Embryonic facial prominence (tissue), 1 donor: Measurements from ENCODE around the gene RAB34.

ENCODE experiments used
- DNase-seq: peaks from one replicate; pipeline ENCODE4 v3.0.0-alpha.2; 2016; ENCODE audit errors: extremely low spot score

RAB34 gene

DNA sequence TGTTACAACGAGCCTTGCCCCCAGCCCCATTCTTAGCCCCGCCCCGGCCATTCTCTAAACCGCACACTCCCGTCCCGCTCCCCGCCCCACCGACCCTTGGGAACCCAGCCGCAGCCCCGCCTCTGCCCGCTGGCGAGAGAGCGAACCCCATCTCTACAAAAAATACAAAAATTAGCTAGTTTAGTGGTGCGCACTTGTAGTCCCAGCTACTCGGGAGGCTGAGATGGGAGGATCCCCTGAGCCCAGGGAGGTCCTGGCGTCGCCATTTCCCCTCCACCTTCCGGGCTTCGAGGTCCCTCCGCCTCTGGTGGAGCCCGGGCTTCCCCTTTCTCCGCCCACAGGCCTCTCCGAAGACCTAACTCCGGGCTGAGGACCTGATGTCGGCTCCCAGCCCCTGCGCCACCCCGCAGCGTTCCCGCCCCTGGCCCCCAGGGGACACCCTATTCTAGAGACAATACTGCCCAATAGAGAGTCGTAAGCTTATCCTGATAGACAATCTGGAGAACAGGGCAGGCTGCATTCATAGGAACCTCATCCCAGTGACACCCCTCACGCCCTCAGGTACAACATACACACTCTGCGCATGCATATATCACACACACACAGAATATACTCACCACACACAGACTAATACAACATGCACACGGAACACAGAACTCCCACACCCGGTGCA lies 5.5 kb downstream of the RAB34 start:
- no peak for DNase-seq

DNA sequence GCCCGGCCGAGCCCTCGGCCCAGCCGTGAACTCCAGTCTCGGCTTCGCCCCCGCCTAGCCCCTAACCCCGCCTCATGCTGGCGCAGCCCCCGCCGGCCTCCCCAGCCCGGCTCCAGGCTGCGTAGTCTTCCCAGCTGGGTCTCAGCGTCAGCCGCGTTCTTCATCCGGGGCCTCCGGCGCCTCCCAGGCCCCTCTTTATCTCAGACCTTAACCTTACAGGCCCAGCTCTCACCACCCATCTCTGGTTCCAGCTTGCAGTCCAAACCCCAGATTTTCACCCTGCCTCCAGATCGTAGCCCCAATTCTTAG lies 6.0 kb downstream of the RAB34 start, which contains the start of gene PROCA1:
TSS of gene PROCA1 (minus strand) at position 166 of the 309 bp plus-strand sequence. CDS start 228 bp downstream, outside the sequence.
- no peak for DNase-seq

DNA sequence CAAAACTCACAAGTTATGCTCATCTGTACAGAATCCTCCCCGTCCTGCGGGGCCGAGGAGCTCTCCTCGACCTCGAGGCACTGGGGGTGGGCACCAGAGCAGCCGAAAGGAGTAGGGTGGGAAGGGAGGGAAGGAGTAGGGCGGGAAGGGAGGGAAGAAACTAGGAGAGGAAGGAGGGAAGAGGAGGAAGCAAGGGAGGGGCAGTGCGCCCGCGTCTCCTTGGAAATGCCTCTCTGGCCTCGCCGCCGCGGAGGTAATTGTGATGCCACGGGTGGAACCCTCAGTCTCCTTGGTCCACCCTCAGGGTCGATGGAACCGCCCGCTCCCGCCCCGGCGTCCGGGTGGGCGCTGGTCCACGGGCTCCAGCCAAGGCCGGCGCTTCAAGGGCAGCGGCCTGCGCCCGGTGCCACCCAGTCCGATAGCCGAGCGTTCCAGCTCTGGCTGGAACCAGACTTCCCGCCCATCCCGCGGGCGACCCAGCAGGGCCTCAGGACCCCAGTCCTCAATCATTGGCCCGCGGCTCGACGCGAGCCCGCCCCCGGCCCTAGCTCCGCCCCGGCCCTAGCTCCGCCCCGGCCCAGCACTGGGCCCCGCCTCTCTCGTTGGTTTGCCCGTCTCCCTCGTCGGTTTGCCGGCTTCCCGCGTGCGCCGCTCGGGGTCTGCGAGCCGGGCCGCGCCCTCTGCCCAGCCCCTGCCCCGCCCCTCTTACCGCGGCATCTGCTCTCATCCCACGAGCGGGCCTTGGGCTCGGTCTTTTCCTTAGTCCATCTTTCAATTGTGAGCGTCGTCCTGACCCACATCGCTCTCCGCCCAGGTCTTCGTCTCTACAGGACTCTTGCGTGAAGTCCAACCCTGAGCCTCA lies 6.6 kb downstream of the RAB34 start:
- peak; percentile 88 for DNase-seq

DNA sequence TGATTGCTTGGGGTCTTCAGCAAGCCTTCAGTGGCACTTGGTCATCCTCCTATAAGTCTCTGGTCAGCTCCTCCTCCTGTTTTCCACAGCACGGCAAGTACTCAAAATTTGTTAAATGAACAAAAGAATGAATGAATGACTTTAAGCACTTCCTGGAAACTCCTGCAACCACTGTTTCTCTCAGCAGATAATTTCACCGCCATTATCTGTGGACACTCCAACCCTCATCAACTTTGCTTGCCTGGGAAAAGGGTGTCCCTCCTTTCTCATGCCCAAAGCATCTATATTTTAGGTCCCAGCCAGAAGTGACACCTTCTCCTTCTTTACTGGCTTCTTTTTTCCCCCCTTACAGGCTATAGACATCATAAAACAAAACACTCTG lies 10.3 kb downstream of the RAB34 start:
- DNase-seq: no peak

DNA sequence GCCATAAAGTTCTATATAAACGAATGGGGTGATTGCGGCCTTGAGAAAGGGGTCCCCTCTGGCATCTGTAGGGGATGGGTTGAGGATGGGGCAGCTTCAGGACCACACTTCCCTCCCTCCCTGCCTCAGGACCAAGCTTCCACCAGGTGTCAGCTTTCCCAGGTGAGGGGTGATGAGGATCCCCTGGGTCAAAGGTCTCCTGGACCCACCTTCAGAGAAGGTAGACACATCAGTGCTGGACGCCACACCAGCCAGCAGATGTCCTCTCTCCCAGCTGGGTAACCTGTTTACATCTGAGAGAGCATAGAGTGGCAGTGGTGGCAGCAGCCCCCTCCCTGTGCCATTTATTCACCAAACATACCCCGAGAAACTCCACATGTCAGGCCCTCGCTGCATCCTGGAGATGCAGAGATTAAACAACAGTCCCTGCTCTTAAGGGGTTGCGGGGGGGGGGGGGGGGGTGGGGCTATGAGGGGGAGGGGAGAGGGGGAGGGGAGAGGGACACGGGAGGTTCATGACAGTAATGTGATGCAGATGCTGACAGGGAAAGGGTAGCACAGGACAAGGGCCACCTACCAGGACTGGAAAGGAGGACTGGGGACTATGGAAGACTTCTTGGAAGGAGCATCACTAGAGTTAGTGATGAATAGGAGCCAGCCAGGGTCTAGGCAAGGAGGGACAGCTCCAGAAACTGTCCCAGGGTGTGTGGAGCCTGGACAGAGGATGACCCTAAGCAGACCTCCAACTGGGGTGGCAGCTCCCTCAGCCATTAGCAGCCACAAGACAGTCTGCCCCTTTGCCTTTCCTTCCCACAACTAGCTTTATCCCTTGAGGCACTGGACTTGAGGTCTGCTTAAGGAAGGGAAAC lies 11.0 kb downstream of the RAB34 start:
- DNase-seq: no peak

DNA sequence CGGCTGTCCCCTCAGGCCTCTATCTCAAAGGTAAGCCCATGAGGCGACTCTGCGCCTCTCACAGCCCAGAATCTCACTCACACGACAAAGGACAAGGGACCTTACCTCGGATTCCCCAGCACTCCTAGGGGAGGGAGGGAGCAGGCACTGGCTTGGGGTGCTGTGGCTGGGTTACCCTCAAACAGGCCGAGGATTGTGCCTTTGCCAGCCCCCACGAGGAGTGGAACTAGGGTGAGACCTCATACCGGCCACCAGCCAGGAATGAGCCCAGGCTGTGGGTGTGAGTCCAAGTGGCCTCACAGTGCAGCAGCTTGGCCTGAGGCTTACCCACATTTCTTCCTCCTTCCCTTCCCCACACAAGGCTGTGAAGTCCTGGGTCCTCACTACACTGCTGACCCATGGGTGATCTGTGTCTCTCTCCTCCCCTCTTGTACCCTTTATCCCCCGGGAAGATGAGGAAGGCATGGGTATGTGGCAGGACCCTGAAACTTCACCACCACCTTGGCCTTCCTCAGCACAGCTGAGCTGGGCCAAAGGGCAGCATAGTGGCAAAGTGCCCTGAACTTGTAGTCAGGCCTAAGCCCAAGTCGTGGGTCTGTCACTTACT lies 11.8 kb downstream of the RAB34 start:
- no peak for DNase-seq

DNA sequence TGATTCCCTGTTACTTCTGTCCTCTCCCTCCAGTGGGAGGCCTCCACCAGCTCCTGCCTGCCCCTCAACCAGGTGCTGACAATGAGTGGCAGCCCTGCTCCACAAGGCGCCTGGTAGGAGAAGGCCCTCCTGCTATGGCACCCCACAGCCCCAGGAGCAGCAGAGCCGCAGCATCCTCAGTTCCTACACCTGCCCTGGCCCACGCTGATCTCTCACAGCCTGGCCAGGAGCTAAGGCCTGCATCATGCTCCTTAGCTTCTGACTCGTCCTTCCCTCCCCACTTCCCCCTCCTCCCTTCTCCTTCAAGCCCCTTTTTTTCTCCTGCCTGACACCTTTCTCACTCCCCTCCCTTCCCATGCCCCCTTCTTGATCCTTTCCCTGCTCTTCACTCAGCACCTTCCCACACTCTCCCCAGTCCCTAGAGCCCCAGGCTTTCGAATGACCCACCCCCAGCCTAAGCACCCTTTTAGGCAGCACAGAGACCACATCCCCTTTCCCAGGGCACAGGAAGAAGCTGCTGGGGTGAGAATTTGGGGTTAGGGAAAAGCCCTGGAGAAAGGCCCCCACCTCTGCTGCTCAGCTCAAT lies 12.5 kb downstream of the RAB34 start:
- DNase-seq: no peak

DNA sequence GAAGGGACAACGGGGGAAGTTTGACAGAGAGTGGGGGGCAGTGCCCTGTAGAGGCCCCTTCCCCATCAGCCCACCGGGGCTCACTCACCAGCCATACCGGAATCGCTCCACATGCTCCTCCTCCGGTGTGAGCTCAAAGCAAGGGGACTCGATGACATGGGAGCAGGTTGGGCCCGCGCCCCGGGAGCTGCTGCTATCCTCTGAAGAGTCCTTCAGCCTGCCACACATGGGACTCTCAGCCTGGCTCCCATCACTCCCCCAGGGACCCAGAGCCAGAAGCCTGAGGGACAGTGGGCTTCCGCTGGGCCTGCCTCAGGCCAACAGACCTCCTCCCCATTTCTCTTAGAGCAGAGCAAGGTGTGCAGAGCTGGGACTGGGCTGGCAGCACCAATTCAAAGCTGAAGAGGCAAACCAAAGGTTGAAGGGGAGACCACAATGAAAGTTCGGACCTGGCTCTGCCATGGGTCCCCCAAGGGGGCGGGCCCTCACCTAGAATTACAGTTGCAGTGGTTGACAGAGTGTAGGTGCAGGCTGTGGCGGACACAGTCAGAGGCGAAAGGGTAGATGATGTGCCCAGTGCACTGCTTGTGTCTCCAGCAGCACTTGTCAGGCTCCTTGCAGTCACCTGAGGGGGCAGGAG lies 13.3 kb downstream of the RAB34 start:
- DNase-seq: no peak

DNA sequence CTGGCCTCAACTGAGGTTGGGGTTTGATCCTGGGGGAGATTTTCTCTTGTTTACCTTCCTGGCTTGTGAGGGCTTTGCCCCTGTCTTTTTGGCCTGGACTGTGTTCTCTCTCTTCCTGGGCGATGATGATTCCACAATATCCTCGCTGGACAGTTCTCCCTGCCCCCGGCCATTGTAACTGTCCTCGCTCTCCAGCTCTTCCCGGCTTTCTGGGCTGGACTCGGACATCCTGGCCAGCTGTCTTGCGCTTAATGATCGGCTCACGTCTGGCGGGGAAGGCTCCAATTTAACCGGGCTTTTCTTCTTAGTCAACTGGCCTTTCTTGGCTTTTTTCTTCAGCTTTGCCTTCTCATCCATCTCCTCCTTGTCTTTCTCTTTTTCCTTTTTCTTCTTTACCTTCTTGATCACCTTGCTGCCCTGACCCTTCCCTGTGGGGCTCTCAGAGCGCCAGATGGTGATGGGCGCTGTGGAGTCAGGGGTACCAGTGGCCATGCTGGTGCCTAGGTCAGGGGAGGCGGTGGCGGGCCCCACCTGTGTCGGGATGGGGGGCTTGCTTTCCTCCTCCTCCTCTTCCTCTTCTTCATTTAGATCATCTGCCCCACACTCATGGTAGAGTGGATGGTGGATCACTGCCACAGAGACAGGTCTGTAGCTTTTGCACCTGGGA lies 14.0 kb downstream of the RAB34 start:
- no peak for DNase-seq

DNA sequence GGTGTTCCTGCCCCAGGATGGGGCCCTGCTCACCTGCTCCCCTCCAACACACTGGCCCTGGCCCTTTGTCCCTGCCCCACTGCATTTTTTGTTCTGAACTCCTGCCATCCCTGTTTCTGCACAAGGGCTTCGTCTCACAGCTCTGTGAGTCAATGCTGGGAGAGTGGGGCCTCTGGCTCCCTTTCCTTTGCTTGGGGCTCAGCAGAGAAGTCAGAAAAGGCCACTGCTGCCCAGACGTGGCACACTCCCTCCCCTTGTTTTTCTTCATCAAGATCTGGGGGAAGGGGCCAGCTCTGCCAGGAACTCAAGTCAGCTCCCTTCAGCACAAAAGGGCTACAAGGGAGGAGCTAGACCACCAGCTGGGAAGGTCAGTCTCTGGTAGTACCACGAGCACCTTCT lies 14.9 kb downstream of the RAB34 start:
- no peak for DNase-seq

DNA sequence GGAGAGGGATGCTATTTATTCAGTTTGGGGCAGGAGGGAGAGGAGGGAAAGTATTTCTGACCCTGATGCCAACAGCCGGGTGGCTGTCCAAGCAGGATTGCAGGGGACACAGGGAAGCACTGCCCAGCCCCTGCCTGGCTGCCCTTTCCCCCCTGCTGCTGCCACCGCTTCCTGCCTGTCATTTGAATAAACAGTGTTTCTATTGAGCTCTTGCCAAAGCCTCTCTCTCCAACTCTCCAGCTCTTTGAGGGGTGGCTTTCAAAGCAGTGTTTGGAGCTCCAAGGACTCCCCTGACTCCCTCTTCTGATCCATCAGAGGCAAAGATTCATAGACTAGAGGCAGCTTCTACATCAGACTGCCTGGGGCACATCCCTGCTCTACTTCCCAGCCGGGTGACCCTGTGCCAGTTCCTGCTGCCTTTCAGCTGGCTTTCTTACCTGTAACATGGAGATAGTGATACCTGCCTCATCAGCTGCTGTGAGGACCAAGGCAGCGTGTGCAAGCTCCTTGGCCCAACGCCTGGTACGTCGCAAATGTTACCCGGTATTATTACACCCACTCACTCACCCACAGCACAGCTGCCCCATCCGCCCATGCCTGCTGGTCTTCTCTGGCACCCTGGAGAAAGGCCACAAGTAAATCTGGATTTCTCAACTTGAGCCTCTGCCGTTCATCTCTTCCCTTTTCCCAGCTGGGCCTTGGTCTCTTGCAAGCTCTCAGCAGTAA lies 15.5 kb downstream of the RAB34 start:
- DNase-seq: no peak

DNA sequence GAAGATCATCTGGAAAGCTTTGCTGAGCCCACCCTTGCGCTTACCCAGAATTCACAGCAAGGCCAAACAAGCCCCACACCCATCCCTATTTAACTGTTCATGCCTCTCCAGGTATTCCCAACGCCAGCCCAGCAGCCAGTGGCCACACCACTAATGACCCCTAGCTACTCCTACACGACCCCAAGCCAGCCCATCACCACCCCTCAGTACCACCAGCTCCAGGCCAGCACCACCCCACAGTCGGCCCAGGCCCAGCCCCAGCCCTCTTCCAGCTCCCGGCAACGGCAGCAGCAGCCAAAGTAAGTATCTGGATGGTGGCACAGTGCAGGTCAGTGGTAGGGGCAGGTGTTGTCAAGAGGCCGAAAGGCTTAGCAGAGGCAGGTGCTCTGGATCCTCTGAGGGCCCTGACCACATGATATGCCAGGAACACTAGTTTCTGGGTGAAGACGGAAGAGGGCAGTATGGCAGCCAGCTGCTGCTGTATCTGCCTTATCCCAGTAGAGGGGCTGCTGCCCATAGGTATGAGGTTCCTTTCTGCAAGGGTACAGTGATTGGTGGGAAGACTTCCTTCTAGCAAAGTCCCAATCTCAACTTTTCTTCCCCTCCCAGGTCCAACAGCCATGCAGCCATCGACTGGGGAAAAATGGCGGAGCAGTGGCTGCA lies 16.7 kb downstream of the RAB34 start:
- DNase-seq: no peak

DNA sequence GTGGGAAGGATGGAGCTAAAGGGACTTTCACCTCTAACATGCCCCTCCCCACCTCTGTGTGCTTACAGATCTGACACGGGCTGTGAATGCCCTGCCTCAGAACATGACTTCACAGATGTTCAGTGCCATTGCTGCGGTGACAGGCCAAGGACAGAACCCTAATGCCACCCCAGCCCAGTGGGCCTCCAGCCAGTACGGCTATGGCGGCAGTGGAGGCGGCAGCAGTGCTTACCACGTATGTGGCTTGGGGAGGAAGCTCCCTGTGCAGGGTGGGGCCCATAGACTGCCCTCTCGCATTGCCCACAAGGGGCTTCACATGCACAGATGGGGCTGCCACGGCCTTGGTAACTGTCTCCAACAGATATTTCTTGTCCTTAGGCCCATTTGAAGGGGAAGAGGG lies 17.4 kb downstream of the RAB34 start:
- no peak for DNase-seq

DNA sequence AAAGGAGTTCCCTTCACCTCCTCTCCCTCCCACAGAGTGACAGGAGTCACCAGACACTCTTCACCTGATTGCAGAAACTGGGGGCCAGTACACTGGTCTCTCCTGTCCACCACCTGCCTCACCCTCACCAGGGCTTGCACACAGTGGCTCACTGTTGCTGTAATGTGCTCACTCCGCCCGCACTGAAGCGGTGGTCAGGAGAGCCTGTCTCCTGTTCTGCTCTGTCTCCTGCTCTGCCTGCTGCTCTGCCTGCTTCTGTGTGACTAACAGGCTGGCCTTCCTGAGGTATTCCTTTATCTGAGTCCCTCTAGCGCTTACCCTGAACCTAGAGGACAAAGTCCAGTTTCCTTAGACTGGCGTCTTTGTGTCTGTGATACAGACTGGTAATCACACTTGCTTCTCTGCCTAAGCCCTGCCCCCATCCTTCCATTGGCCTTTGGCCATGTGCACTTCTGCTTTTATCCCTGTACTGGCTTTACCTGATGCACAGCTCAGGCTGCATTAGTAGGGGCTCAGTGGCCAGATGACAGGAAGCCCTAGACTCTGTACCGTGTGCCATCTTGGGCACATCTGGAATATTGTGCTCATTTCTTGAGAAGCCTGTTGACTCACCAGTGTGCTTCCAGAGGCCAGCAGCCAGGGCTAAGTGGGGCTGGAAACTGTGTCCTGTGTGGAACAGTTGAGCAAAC lies 19.3 kb downstream of the RAB34 start:
- DNase-seq: no peak

DNA sequence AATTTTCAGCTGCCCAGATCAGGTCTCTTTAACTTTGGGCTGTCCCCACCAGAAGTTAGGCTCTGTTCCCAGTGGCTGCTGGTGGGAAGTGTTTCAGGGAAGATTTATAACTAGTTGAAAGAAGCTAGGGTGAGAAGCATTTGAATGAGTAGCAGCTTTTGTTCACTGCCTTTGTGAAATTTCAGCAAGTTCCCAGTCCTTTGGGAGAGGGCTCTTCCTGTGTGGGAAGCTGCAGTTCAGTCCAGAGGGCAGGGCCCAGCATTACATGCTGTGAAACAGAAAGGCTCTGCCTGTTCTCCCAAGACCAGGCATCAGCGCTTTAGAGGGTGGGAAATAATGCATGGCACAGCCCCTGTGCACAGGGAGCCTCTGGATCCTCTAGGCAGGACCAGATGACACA lies 23.8 kb downstream of the RAB34 start:
- no peak for DNase-seq

DNA sequence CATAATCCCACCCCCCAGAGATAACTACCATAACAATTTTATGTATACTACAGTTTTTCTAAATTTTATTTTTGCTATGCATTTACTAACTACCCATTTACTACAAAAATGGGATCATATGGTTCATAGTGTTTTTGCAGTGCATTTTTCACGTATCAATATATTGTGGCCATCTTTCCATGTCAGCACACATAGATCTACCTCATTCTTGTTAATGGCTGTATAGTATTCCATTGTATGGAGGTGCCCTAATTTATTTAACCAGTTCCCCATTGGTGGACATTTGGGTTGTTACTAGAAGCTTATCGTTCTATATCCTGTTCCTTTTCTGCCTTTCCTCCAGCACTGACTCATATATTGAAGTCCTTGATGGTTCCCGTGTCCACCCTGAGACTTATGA lies 28.7 kb downstream of the RAB34 start:
- DNase-seq: no peak

DNA sequence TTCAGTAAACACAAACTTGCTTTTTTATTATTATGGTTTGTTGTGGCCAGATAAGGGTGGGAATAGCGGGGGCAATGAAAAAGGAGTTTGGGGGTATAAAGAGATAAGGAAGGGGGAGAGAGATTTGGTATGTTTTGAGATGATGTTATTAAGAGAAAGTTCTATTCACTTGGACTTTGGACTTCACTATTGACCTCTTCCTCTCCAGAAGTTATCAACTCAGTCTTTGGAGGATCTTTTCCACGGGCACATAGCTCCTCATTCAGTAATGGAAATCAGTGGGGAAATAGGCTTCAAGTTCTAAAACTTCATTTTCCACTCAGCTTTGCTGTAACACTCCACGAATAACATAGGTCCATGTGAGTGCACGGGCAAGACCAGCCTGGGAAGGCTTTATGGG lies 29.2 kb downstream of the RAB34 start:
- DNase-seq: no peak

DNA sequence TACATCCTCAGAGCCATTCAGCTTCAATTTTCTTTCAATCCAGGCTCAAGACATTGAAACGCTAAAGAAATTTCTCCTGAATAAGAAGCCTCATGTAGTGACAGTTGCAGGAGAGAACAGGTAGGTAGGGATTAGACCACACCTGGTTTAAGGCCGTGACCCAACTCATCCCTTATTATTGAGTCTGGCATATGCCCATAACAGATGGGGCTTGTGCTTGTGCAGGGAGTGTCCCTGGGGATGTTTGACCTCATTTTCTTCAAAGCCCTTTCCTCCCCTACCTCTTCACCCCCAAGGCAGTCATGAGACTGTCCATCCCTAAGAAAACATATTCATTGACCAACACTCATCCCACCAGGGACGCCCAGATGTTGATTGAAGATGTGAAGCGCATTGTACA lies 31.4 kb downstream of the RAB34 start:
- DNase-seq: no peak

DNA sequence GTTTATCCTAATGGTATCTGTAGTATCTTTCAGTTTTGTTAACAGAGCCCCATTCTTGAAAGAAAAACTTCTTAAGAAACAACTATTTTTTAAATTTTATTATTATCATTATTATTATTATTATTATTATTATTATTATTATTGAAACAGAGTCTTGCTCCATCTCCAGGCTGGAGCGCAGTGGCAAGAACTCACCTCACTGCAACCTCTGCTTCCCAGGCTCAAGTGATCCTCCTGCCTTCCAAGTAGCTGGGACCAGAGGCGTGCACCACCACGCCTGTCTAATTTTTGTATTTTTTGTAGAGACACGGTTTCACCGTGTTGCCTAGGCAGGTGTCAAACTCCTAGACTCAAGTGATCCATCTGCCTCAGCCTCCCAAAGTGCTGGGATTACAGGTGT lies 32.3 kb downstream of the RAB34 start:
- no peak for DNase-seq
